ENCODE results near the gene UBE2F.

UBE2F gene

DNA sequence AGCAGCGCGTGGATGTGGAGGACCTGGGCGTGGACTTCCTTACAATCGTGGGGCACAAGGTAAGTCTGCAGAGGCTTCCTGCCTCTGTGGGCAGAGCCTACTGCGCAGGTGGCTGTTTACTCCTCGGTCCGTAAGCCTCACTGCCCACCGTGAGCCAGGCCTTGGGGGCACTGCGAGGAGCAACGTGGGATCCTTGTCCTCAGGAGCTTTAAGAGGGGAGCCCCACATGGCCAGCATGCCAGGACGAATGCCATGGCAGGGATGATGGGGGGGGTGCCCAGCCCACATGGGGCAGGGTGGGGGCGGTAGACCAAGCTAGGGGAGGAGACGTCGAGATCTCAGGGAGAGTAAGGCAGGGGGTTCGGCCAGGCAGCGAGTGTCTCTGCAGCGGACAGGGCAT is 115.3 kb downstream of the UBE2F start:
- Mint-ChIP-seq H3K4me1 (ENCODE audit: low read depth) (peaks cover 3% of the 10 kb centered on the region), H3K36me3 (ENCODE audit: low read depth) (peaks cover 68% of the 10 kb centered on the region)

DNA sequence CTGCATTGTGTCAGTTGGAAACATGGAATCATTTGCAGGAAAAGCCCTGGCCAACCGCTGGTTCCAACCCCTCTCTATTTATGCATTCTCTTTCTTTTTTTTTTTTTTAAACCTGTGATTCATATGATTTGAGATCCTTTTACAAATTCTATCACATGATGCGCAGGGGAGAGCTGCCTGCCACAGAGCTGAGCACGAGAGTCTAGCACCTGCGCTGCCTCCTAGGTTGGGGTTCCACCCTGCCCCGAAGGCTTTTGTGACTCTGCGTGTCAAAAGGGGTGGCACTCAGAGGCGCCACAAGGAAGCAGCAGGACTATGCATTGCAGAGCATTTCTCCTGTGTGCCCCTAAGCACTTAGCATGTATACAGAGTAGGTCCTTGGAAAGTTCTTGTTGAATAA is 116.0 kb downstream of the UBE2F start:
- Mint-ChIP-seq H3K4me1 (ENCODE audit: low read depth) (peaks cover 6% of the 10 kb centered on the region), H3K27me3 (ENCODE audit: low read depth) (no peaks in the 10 kb centered on the region), H3K36me3 (ENCODE audit: low read depth) (peaks cover 64% of the 10 kb centered on the region), H3K4me3 (no peak overlapping the region), H3K27ac (no peak overlapping the region), H3K9me3 (no peaks in the 10 kb centered on the region)
- no peak for DNase-seq (ENCODE audit: low spot score)

More for the DNA sequence above, 115.3 kb downstream of the UBE2F start:
- Mint-ChIP-seq H3K4me3 (no peak overlapping the region), H3K27ac (no peak overlapping the region), H3K27me3 (ENCODE audit: low read depth) (no peaks in the 10 kb centered on the region), H3K9me3 (no peaks in the 10 kb centered on the region)
- DNase-seq (ENCODE audit: low spot score), result no peak

DNA sequence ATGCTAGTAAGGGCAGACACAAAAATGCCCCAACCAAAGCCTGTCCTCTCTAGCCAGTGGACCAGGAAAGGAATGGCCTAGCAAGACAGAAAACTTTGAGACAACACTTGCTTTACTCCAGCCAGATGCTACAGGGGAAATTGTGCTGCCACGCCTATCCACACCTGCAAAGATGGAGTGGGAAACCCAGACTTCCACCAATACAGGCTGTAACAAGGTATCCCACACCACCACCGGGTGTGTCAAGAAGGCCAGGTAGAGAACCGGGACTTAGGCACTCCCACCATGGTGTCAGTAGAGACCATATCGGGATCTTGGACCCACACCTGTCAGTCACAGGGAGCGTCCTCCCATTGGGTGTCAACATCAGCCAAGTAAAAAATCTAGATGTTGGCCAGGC is 117.1 kb downstream of the UBE2F start:
- DNase-seq (ENCODE audit: low spot score), result no peak
- H3K9me3 Mint-ChIP-seq, result no peaks in the 10 kb centered on the region
- no peak overlapping the region for H3K4me3 Mint-ChIP-seq
- no peaks in the 10 kb centered on the region for H3K27me3 Mint-ChIP-seq (ENCODE audit: low read depth)
- no peak overlapping the region for H3K27ac Mint-ChIP-seq
- H3K36me3 Mint-ChIP-seq (ENCODE audit: low read depth), result peaks cover 60% of the 10 kb centered on the region
- peaks cover 6% of the 10 kb centered on the region for H3K4me1 Mint-ChIP-seq (ENCODE audit: low read depth)

DNA sequence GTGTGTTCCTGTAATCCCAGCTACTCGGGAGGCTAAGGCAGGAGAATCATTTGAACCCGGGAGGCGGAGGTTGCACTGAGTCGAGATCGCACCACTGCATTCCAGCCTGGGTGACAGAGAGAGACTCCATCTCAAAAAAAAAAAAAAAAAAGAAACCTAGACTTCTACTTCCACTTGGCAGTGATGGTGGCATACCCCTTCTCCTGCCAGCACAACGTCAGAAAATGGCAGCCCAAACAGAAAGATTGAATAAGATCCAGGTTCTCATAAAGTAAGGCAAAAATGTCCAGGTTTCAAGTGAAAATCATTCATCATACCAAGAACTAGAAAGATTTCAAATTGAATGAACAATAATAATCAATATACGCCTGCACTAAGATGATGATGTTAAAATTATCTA is 117.9 kb downstream of the UBE2F start:
- H3K4me1 Mint-ChIP-seq (ENCODE audit: low read depth), result peaks cover 6% of the 10 kb centered on the region
- no peak for DNase-seq (ENCODE audit: low spot score)
- no peak overlapping the region for H3K4me3 Mint-ChIP-seq
- H3K9me3 Mint-ChIP-seq, result no peaks in the 10 kb centered on the region
- peaks cover 57% of the 10 kb centered on the region for H3K36me3 Mint-ChIP-seq (ENCODE audit: low read depth)
- H3K27me3 Mint-ChIP-seq (ENCODE audit: low read depth), result no peaks in the 10 kb centered on the region
- H3K27ac Mint-ChIP-seq, result no peak overlapping the region

DNA sequence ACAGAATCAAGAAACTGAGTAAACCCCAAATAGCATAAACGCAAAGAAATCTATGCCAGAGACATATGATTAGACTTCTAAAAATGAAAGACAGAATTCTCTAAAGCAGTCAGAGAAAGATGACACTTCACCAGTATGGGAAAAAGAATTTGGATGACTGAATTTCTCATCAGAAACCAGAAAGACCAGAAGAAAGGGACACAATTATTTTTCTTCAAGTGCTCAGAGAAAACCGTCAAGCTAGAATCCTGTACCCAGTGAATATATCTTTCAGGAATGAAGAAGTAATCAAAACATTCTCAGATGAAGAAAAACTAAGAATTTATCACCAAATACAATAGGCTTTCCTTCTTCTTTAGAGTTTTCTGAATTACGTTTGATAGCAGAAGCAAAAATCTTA is 119.1 kb downstream of the UBE2F start:
- Mint-ChIP-seq H3K4me1 (ENCODE audit: low read depth) (peaks cover 6% of the 10 kb centered on the region), H3K4me3 (no peak overlapping the region), H3K36me3 (ENCODE audit: low read depth) (peaks cover 47% of the 10 kb centered on the region), H3K9me3 (no peaks in the 10 kb centered on the region), H3K27me3 (ENCODE audit: low read depth) (no peaks in the 10 kb centered on the region), H3K27ac (no peak overlapping the region)
- no peak for DNase-seq (ENCODE audit: low spot score)

DNA sequence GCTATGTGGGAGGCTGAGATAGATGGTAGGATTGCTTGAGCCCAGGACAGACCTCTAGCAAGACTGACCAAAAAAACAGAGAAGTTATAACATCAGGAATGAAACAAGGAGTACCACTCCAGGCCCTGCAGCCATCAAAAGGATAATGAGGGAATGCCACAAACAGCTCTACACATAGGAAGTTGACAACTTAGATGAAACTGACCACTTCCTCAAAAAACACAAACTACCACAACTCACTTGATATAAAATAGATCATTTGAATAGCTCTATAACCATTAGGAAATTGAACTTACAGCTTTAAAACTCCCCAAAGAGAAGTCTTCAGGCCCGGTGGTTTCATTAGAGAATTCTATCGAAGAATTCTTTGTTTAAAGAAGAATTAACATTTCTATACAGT is 120.4 kb downstream of the UBE2F start:
- H3K4me1 Mint-ChIP-seq (ENCODE audit: low read depth), result peaks cover 6% of the 10 kb centered on the region
- H3K36me3 Mint-ChIP-seq (ENCODE audit: low read depth), result peaks cover 37% of the 10 kb centered on the region
- H3K9me3 Mint-ChIP-seq, result no peaks in the 10 kb centered on the region
- no peak overlapping the region for H3K4me3 Mint-ChIP-seq
- H3K27me3 Mint-ChIP-seq (ENCODE audit: low read depth), result no peaks in the 10 kb centered on the region
- DNase-seq (ENCODE audit: low spot score), result no peak
- peak overlapping the region; percentile 4 for H3K27ac Mint-ChIP-seq

DNA sequence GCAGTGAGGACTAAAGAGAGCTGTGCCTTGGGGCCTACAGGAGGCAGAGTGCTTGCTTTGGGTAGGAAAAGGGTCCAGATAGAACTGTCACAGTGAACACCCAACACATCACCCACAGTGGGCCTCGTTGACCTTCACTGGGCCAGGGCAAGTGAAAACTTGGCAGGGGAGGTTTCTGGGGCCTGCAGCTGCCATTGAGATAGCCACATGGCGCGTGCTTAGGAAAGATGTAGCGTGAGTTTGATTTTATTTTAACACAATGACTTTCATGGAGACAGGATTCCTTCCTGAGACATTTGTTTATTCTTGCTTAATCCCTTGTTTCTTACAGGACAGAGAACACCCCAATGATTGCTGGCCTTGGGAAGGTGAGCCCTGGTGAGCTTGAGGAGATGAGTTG is 124.1 kb downstream of the UBE2F start:
- peaks cover 19% of the 10 kb centered on the region for H3K36me3 Mint-ChIP-seq (ENCODE audit: low read depth)
- H3K27ac Mint-ChIP-seq, result no peak overlapping the region
- H3K27me3 Mint-ChIP-seq (ENCODE audit: low read depth), result no peaks in the 10 kb centered on the region
- H3K9me3 Mint-ChIP-seq, result no peaks in the 10 kb centered on the region
- no peak overlapping the region for H3K4me3 Mint-ChIP-seq
- peaks cover 6% of the 10 kb centered on the region for H3K4me1 Mint-ChIP-seq (ENCODE audit: low read depth)
- DNase-seq (ENCODE audit: low spot score), result no peak

DNA sequence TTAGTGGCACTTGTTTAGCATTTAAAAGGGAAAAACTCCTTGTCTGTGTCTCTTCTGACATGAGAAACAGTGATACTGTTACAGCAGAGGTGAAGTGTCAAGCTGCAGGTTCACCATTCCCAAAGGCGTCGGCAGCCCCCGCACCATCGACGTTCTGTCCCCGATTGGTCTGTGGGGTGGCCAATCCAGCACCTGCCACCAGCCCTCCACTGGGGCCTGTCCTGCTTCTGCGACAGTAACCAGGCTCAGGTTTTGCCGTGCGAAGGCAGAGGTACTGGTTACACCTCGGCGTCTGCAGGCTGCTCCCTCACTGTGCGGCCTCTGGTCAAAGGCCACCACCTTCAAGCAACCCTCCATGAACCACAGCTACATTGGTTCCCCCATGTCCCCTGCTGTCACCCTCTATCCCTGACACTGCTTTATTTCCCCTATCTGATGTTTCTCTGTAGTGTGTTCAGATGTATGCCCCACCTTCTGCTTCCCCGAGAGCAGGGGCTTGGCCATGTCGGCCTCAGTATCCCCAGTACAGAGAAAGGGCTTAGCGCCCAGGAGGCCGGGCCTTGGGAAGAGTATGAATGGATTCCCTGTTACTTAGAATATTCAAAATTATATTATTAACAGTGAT is 124.7 kb downstream of the UBE2F start:
- Mint-ChIP-seq H3K4me3 (no peak overlapping the region), H3K36me3 (ENCODE audit: low read depth) (peaks cover 16% of the 10 kb centered on the region), H3K27me3 (ENCODE audit: low read depth) (no peaks in the 10 kb centered on the region), H3K27ac (no peak overlapping the region), H3K4me1 (ENCODE audit: low read depth) (peaks cover 6% of the 10 kb centered on the region), H3K9me3 (no peaks in the 10 kb centered on the region)
- no peak for DNase-seq (ENCODE audit: low spot score)
